K562 (cell line): ENCODE results near the gene GIMAP7. TPM values are rescaled to one million over a fixed set of nuclear protein-coding genes. Genes with fewer than 3 reads are reported as not detected.

Experiments
- ATAC-seq: fragments of 200-7000 bp; cut with Tn5 transposase; 3 replicates; pipeline ENCODE4 v1.9.1; 2020; ENCODE audit warnings: moderate library complexity
- BruUV-seq: library from RNA; stranded (reverse); fragments of 400-500 nt; replicated peaks from 2 replicates; lab custom pipeline; 2021; lab: Mats Ljungman, UMichigan
- CTCF ChIA-PET: fragments of 300-600 bp; formaldehyde crosslinking; extraction: SDS; loops from one replicate; lab custom pipeline; 2021; ENCODE audit warnings: low intra/inter-chr PET ratio; lab: Yijun Ruan, JAX
- POLR2A ChIA-PET: fragments of 300-600, 350-650 bp; sonication (Branson Sonifier 250); formaldehyde crosslinking; extraction: SDS; loops from one replicate; lab custom pipeline; 2021; ENCODE audit warnings: antibody characterized with exemption, inconsistent platforms; lab: Yijun Ruan, JAX
- DNase-seq, 4 experiments: peaks; one replicate each; pipeline versions ENCODE4 v3.0.0 to v3.0.0-alpha.2; 2011 to 2018; ENCODE audit warnings: low spot score in 3 of 4, mixed read lengths in 3 of 4; ENCODE audit errors: extremely low read depth in 1 of 4
- FAIRE-seq: peaks from 2 replicates; lab custom pipeline; 2011; peaks lifted over from hg19 to GRCh38; lab: Jason Lieb, UNC
- H2AFZ ChIP-seq: 2 replicates; pipeline ENCODE4 v1.6.0; 2011; ENCODE audit warnings: low read depth, low read length, control low read depth, inconsistent platforms
- H3K27ac ChIP-seq: fragments of 200-600 bp; 3 replicates; pipeline ENCODE4 v1.8.0; 2011; ENCODE audit warnings: low read depth, mild to moderate bottlenecking, control low read depth, inconsistent platforms, low read length, moderate library complexity, mixed read lengths; ENCODE audit errors: extremely low read depth
- H3K27me3 ChIP-seq, 2 experiments: fragments of 300-600 bp in 1 of 2; 2 replicates in 1 of 2; 3 replicates in 1 of 2; pipeline versions ENCODE4 v1.6.0 to v1.8.0; 2011; ENCODE audit warnings: inconsistent platforms in 2 of 2, low read length in 2 of 2, mild to moderate bottlenecking in 1 of 2, mixed read lengths in 1 of 2, moderate library complexity in 1 of 2; ENCODE audit not compliant: control insufficient read depth in 2 of 2, insufficient read depth in 2 of 2
- H3K36me3 ChIP-seq: fragments of 300-600 bp; 3 replicates; pipeline ENCODE4 v1.8.0; 2011; ENCODE audit warnings: mild to moderate bottlenecking, low read length, inconsistent platforms; ENCODE audit not compliant: control insufficient read depth, insufficient read depth
- H3K4me1 ChIP-seq, 2 experiments: fragments of 200-600 bp in 1 of 2; replicated peaks in 1 of 2; 2 replicates in 1 of 2; 3 replicates in 1 of 2; pipeline versions ENCODE4 v1.5.1 to v1.8.0; 2011; ENCODE audit warnings: inconsistent platforms in 2 of 2, low read length in 2 of 2, mild to moderate bottlenecking in 1 of 2, mixed read lengths in 1 of 2, moderate library complexity in 1 of 2; ENCODE audit not compliant: control insufficient read depth in 2 of 2, insufficient read depth in 2 of 2
- H3K4me2 ChIP-seq: 2 replicates; pipeline ENCODE4 v1.6.1; 2011; ENCODE audit warnings: low read length, control low read depth, inconsistent platforms, mixed read lengths; ENCODE audit not compliant: insufficient read depth
- H3K4me3 ChIP-seq: fragments of 200-600 bp; sonication (generic), shearing (Covaris generic); 2 replicates; pipeline ENCODE4 v1.5.1; 2016; ENCODE audit warnings: control low read depth, inconsistent platforms
- H3K79me2 ChIP-seq: fragments of 200-600 bp; 3 replicates; pipeline ENCODE4 v1.8.0; 2011; ENCODE audit warnings: low read length, inconsistent platforms; ENCODE audit not compliant: control insufficient read depth, insufficient read depth
- H3K9ac ChIP-seq, 2 experiments: 2 replicates each; pipeline versions ENCODE4 v1.6.0 to v1.6.1; 2011; ENCODE audit warnings: low read depth in 2 of 2, low read length in 2 of 2, control low read depth in 1 of 2, inconsistent platforms in 1 of 2, mild to moderate bottlenecking in 1 of 2, mixed read lengths in 1 of 2; ENCODE audit not compliant: insufficient read depth in 1 of 2
- H3K9me1 ChIP-seq: one replicate; pipeline ENCODE4 v1.6.0; 2011; ENCODE audit warnings: inconsistent platforms, mild to moderate bottlenecking, low read length, moderate library complexity; ENCODE audit not compliant: control insufficient read depth, insufficient read depth
- H3K9me3 ChIP-seq: replicated peaks from 2 replicates; pipeline ENCODE4 v1.5.1; 2011; ENCODE audit warnings: low read depth, low read length, inconsistent platforms; ENCODE audit not compliant: control insufficient read depth, insufficient read depth
- H4K20me1 ChIP-seq: replicated peaks from 2 replicates; pipeline ENCODE4 v1.6.1; 2011; ENCODE audit warnings: low read length, inconsistent platforms, mixed read lengths; ENCODE audit not compliant: control insufficient read depth, insufficient read depth
- BRCA1 ChIP-seq, 2 experiments: fragments of 450-650 bp in 1 of 2; sonication (generic) in 1 of 2; formaldehyde crosslinking in 1 of 2; IDR thresholded peaks; 2 replicates each; pipeline versions ENCODE4 v1.5.0 to v1.6.1; 2017 to 2020; ENCODE audit warnings: mild to moderate bottlenecking in 1 of 2, missing genetic modification reagents in 1 of 2
- DNMT1 ChIP-seq: fragments of 450-650 bp; IDR thresholded peaks from 2 replicates; pipeline ENCODE4 v1.6.1; 2016; ENCODE audit warnings: antibody characterized with exemption, mild to moderate bottlenecking
- KHSRP ChIP-seq: fragments of 450-650 bp; IDR thresholded peaks from 2 replicates; pipeline ENCODE4 v1.6.1; 2017
- NEUROD1 ChIP-seq: fragments of 150-350 bp; IDR thresholded peaks from 2 replicates; pipeline ENCODE4 v1.6.1; 2014; ENCODE audit warnings: borderline replicate concordance, low read length, low read depth; ENCODE audit not compliant: partially characterized antibody
- RAD51 ChIP-seq: fragments of 450-650 bp; IDR thresholded peaks from 2 replicates; pipeline ENCODE4 v1.7.1; 2016; ENCODE audit warnings: low read depth, mild to moderate bottlenecking, borderline replicate concordance
- RFX1 ChIP-seq: fragments of 450-650 bp; IDR thresholded peaks from 2 replicates; pipeline ENCODE4 v1.6.1; 2016; ENCODE audit warnings: mild to moderate bottlenecking, moderate library complexity
- RFX5 ChIP-seq: IDR thresholded peaks from 2 replicates; pipeline ENCODE4 v1.6.1; 2011; ENCODE audit warnings: low read depth, mild to moderate bottlenecking, improper control_type of control experiment, low read length
- RFX7 ChIP-seq: fragments of 250-450 bp; sonication (Bioruptor Pico); IDR thresholded peaks from 2 replicates; pipeline ENCODE4 v1.5.1; 2021; ENCODE audit warnings: mild to moderate bottlenecking
- SETDB1 ChIP-seq: IDR thresholded peaks from one replicate; pipeline ENCODE4 v1.6.1; 2012; ENCODE audit warnings: low read length, control low read depth, inconsistent platforms
- YBX1 ChIP-seq: fragments of 450-650 bp; IDR thresholded peaks from 2 replicates; pipeline ENCODE4 v1.7.1; 2016; ENCODE audit warnings: mild to moderate bottlenecking
- ZEB2 ChIP-seq: fragments of 450-650 bp; IDR thresholded peaks from 2 replicates; pipeline ENCODE4 v1.6.1; 2016
- ZKSCAN3 ChIP-seq: fragments of 250-450 bp; sonication (Bioruptor Pico); IDR thresholded peaks from 2 replicates; pipeline ENCODE4 v1.4.0; 2020
- ZNF174 ChIP-seq: fragments of 250-450 bp; sonication (Bioruptor Pico); IDR thresholded peaks from 2 replicates; pipeline ENCODE4 v1.4.0; 2020; ENCODE audit warnings: mild to moderate bottlenecking
- ZNF511 ChIP-seq: sonication (generic); formaldehyde crosslinking; IDR thresholded peaks from 2 replicates; pipeline ENCODE4 v1.8.0; 2022; ENCODE audit warnings: mild to moderate bottlenecking, missing genetic modification reagents
- WGBS: fragments of 100-300 bp; shearing (Covaris generic); methylation state at CpG from one replicate; pipeline ENCODE4 v1.1.6; 2016; ENCODE audit warnings: low coverage, mixed read lengths; ENCODE audit not compliant: insufficient coverage; ENCODE audit errors: missing lambda C conversion rate; 5-methylcytosine and 5-hydroxymethylcytosine counted together
- in situ Hi-C: fragments of 300-500 bp; cut with MboI; formaldehyde crosslinking; loops from 4 replicates; pipeline ENCODE4 v1.15.0; 2018; ENCODE audit warnings: inconsistent platforms, mixed read lengths
- intact Hi-C: fragments of 100-400 bp; cut with micrococcal nuclease; formaldehyde crosslinking; loops from 2 replicates; pipeline ENCODE4 v1.14.2; 2022
- polyA plus RNA-seq, 8 experiments: library from polyadenylated mRNA; depleted of rRNA in 4 of 8; stranded (reverse) in 5 of 8; unstranded in 3 of 8; fragments of >200 nt; fragmentation: Nextera tagmentation in 2 of 8; fragmentation: Illumina TruSeq in 1 of 8; extraction: Ambion mirVana in 2 of 8; extraction: Trizol in 1 of 8; gene quantifications; 2 replicates each; pipeline versions ENCODE4 v1.2.1 to v1.2.3, GENCODE V29; 2011 to 2014; ENCODE audit warnings: inconsistent platforms in 1 of 8, missing spikeins in 1 of 8
- total RNA-seq, 7 experiments: library from RNA; depleted of rRNA in 6 of 7; stranded (reverse); fragments of >200 nt in 6 of 7; fragmentation: Illumina TruSeq in 2 of 7; extraction: Trizol in 2 of 7; gene quantifications; 2 replicates each; pipeline versions ENCODE4 v1.2.1 to v1.2.3, GENCODE V29; 2011 to 2021; ENCODE audit warnings: low replicate concordance in 1 of 7
- TF ChIP-seq, protein P1 (sequence below): sonication (generic); formaldehyde crosslinking; IDR thresholded peaks from 2 replicates; pipeline ENCODE4 v1.8.1; 2022; ENCODE audit warnings: missing genetic modification reagents
- TF ChIP-seq, protein P2 (sequence below): fragments of 450-650 bp; formaldehyde crosslinking; IDR thresholded peaks from 2 replicates; pipeline ENCODE4 v1.4.0; 2022; ENCODE audit warnings: missing genetic modification characterization
- TF ChIP-seq, protein P3 (sequence below): fragments of 450-650 bp; formaldehyde crosslinking; IDR thresholded peaks from 2 replicates; pipeline ENCODE4 v1.4.0; 2022; ENCODE audit warnings: mild to moderate bottlenecking, moderate library complexity
- TF ChIP-seq, protein P4 (sequence below): fragments of 250-450 bp; sonication (Bioruptor Pico); IDR thresholded peaks from 2 replicates; pipeline ENCODE4 v1.5.0; 2021

GIMAP7 gene
- total and polyA plus RNA-seq, 9 of the 15 experiments (the other 6 are each of a cell fraction or from before 2014, with no cell fraction given), result 0.42 TPM; not detected in 8

DNA sequence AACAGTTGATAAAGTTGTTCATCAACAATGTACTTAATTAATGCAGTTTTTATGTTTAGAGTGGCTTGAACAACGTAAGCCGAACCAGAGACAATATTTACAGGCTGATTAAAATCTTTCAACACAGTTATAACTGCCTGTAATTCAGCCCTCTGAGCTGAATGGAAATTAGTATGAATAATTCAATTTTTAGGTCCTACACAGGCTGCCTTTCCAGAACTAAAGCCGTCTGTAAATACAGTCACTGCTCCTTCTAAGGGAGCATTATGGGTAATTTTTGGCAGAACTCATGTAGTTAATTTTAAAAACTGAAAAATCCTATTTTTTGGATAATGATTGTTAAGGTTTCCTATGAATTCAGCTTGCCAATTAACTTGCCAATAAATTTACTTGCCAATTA is 49.9 kb downstream of the GIMAP7 start:
- ChIA-PET CTCF (no interaction called here), POLR2A (no interaction called here)
- Histone ChIP-seq H3K4me3 (no peak overlapping the region), H3K9ac (no peak overlapping the region), H3K4me2 (no peak overlapping the region), H4K20me1 (no peaks in the 10 kb centered on the region), H3K27ac (no peak overlapping the region), H2AFZ (no peak overlapping the region), H3K36me3 (no peaks in the 10 kb centered on the region), H3K9me3 (0 out of 2 replicates have a peak, but pooled peaks cover 2% of the 10 kb centered on the region), H3K4me1 (no peaks in the 10 kb centered on the region), H3K9me1 (no peaks in the 10 kb centered on the region), H3K27me3 (peaks cover 0 to 9% of the 10 kb centered on the region in 2 experiments; a peak in 2 of 5 replicates), H3K79me2 (no peaks in the 10 kb centered on the region)
- no peak for FAIRE-seq
- no peak for DNase-seq
- WGBS, result under 1% methylated on average over 3 of the region's 3 CpGs
- BruUV-seq, result no TSS peak
- in situ Hi-C loops (no loop called here), intact Hi-C loops (no loop called here)
- ATAC-seq, result no peak
- TF ChIP-seq KHSRP, result no peak
- TF ChIP-seq NEUROD1, result no peak
- no peak for TF ChIP-seq ZEB2
- TF ChIP-seq RFX1, result no peak
- no peak for TF ChIP-seq RFX5
- no peak for TF ChIP-seq BRCA1 (IDR thresholded peaks at IDR 0.05)
- TF ChIP-seq BRCA1 (CRISPR knock-in tag; IDR thresholded peaks at IDR 0.05), result no peak
- no peak for TF ChIP-seq ZNF511 (CRISPR knock-in tag)
- no peak for TF ChIP-seq ZNF174 (CRISPR knock-in tag)
- no peak for TF ChIP-seq DNMT1
- TF ChIP-seq RFX7 (CRISPR knock-in tag), result no peak
- no peak for TF ChIP-seq ZKSCAN3 (CRISPR knock-in tag)
- TF ChIP-seq, protein P1, sequence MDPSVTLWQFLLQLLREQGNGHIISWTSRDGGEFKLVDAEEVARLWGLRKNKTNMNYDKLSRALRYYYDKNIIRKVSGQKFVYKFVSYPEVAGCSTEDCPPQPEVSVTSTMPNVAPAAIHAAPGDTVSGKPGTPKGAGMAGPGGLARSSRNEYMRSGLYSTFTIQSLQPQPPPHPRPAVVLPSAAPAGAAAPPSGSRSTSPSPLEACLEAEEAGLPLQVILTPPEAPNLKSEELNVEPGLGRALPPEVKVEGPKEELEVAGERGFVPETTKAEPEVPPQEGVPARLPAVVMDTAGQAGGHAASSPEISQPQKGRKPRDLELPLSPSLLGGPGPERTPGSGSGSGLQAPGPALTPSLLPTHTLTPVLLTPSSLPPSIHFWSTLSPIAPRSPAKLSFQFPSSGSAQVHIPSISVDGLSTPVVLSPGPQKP (CRISPR knock-in tag), result no peak
- TF ChIP-seq, protein P2, sequence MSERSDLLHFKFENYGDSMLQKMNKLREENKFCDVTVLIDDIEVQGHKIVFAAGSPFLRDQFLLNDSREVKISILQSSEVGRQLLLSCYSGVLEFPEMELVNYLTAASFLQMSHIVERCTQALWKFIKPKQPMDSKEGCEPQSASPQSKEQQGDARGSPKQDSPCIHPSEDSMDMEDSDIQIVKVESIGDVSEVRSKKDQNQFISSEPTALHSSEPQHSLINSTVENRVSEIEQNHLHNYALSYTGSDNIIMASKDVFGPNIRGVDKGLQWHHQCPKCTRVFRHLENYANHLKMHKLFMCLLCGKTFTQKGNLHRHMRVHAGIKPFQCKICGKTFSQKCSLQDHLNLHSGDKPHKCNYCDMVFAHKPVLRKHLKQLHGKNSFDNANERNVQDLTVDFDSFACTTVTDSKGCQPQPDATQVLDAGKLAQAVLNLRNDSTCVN (CRISPR knock-in tag), result no peak
- no peak for TF ChIP-seq RAD51
- TF ChIP-seq, protein P3, sequence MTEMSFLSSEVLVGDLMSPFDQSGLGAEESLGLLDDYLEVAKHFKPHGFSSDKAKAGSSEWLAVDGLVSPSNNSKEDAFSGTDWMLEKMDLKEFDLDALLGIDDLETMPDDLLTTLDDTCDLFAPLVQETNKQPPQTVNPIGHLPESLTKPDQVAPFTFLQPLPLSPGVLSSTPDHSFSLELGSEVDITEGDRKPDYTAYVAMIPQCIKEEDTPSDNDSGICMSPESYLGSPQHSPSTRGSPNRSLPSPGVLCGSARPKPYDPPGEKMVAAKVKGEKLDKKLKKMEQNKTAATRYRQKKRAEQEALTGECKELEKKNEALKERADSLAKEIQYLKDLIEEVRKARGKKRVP (CRISPR knock-in tag), result no peak
- no peak for TF ChIP-seq YBX1
- TF ChIP-seq, protein P4, sequence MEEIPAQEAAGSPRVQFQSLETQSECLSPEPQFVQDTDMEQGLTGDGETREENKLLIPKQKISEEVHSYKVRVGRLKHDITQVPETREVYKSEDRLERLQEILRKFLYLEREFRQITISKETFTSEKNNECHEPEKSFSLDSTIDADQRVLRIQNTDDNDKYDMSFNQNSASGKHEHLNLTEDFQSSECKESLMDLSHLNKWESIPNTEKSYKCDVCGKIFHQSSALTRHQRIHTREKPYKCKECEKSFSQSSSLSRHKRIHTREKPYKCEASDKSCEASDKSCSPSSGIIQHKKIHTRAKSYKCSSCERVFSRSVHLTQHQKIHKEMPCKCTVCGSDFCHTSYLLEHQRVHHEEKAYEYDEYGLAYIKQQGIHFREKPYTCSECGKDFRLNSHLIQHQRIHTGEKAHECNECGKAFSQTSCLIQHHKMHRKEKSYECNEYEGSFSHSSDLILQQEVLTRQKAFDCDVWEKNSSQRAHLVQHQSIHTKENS (CRISPR knock-in tag), result no peak
- TF ChIP-seq SETDB1, result no peak
